Activated CD4-positive, alpha-beta memory T cell treated with anti-CD3 and anti-CD28 coated beads, Interleukin-2, amount 10 ng/mL, durations not matched to agents 7 days and 5 days (primary cell): ENCODE results near the gene PAX2. TPM values are rescaled to one million over a fixed set of nuclear protein-coding genes. Genes with fewer than 3 reads are reported as not detected.

Source experiments
- CTCF ChIA-PET: fragments of 350-600 bp; sonication (Branson Sonifier 250); formaldehyde crosslinking; loops from one replicate; lab custom pipeline; 2021; ENCODE audit warnings: antibody characterized with exemption, inconsistent platforms; lab: Charles Lee
- POLR2A ChIA-PET: fragments of 350-600 bp; sonication (Branson Sonifier 250); formaldehyde crosslinking; loops from one replicate; lab custom pipeline; 2021; ENCODE audit warnings: antibody characterized with exemption; lab: Charles Lee
- DNase-seq: peaks from one replicate; pipeline ENCODE4 v3.0.0-alpha.2; 2020
- H3K27ac Mint-ChIP-seq: one replicate; pipeline ENCODE4 v1.8.0; 2021; ENCODE audit warnings: mild to moderate bottlenecking, mixed read lengths
- H3K27me3 Mint-ChIP-seq: one replicate; pipeline ENCODE4 v1.8.0; 2021; ENCODE audit warnings: mixed read lengths
- H3K36me3 Mint-ChIP-seq: one replicate; pipeline ENCODE4 v1.8.0; 2021; ENCODE audit warnings: low read depth, mixed read lengths
- H3K4me1 Mint-ChIP-seq: one replicate; pipeline ENCODE4 v1.8.0; 2021; ENCODE audit warnings: mixed read lengths
- H3K4me3 Mint-ChIP-seq: one replicate; pipeline ENCODE4 v1.8.0; 2021; ENCODE audit warnings: mild to moderate bottlenecking, mixed read lengths
- H3K9me3 Mint-ChIP-seq: one replicate; pipeline ENCODE4 v1.8.0; 2021; ENCODE audit warnings: mixed read lengths
- total RNA-seq, 2 experiments: library from RNA; stranded (reverse); gene quantifications; one replicate each; pipeline ENCODE4 v1.2.3, GENCODE V29; 2021

PAX2 gene
- total RNA-seq, 2 experiments from 2014 or later, result not detected

- POLR2A ChIA-PET, result no interaction called here
Measured at GRCh38 chr10:100782461-100783244, 37.3 kb downstream of the PAX2 start.

GRCh38 chr10:100784126-100784525 lies 38.7 kb downstream of the PAX2 start:
- Mint-ChIP-seq H3K4me3 (no peak overlapping the region), H3K27ac (no peak overlapping the region), H3K27me3 (peaks cover 40% of the 10 kb centered on the region), H3K4me1 (no peaks in the 10 kb centered on the region), H3K9me3 (no peaks in the 10 kb centered on the region), H3K36me3 (no peaks in the 10 kb centered on the region)
- ChIA-PET CTCF (interaction anchor here (0.6 kb wide), 1 partner anchor 8 kb away, joined by 5 read pairs; no protein-coding TSS in a partner anchor), POLR2A (no interaction called here)
- no peak for DNase-seq

More at GRCh38 chr10:100782461-100783244, 37.3 kb downstream of the PAX2 start:
- no peaks in the 10 kb centered on the region for H3K4me1 Mint-ChIP-seq
- no peak overlapping the region for H3K4me3 Mint-ChIP-seq
- H3K27ac Mint-ChIP-seq, result no peak overlapping the region
- no peak for DNase-seq
- H3K36me3 Mint-ChIP-seq, result no peaks in the 10 kb centered on the region
- no peaks in the 10 kb centered on the region for H3K9me3 Mint-ChIP-seq
- H3K27me3 Mint-ChIP-seq, result peaks cover 37% of the 10 kb centered on the region
- CTCF ChIA-PET, result no interaction called here

DNA sequence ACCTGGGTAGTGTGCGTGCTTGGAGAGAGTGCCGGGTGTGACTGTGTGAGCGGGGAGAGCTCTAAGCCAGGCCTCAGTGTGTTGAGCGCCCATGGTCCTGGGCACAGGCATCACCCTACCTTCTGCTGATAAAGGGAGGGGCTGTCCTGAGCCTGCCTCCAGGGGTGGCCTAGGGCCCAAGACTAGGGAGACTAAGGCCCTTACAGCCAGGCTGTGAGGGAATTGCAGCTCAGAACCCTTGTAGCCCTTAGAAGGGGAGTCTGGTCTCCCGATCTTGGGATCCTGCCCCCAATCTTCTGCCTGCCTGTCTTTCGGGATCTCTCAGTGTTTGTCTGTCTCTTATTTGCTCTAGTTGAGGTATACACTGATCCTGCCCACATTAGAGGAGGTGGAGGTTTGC lies 41.2 kb downstream of the PAX2 start:
- ChIA-PET CTCF (no interaction called here), POLR2A (no interaction called here)
- Mint-ChIP-seq H3K27ac (no peak overlapping the region), H3K36me3 (no peaks in the 10 kb centered on the region), H3K9me3 (no peaks in the 10 kb centered on the region), H3K4me3 (no peak overlapping the region), H3K4me1 (no peaks in the 10 kb centered on the region), H3K27me3 (peaks cover 39% of the 10 kb centered on the region)
- DNase-seq, result no peak

- ChIA-PET CTCF (no interaction called here), POLR2A (no interaction called here)
- peaks cover 44% of the 10 kb centered on the region for H3K27me3 Mint-ChIP-seq
- no peak overlapping the region for H3K27ac Mint-ChIP-seq
- H3K9me3 Mint-ChIP-seq, result no peaks in the 10 kb centered on the region
- DNase-seq, result no peak
- no peaks in the 10 kb centered on the region for H3K4me1 Mint-ChIP-seq
- no peaks in the 10 kb centered on the region for H3K36me3 Mint-ChIP-seq
- H3K4me3 Mint-ChIP-seq, result no peak overlapping the region
Measured at GRCh38 chr10:100788002-100788903, 42.9 kb downstream of the PAX2 start.

DNA sequence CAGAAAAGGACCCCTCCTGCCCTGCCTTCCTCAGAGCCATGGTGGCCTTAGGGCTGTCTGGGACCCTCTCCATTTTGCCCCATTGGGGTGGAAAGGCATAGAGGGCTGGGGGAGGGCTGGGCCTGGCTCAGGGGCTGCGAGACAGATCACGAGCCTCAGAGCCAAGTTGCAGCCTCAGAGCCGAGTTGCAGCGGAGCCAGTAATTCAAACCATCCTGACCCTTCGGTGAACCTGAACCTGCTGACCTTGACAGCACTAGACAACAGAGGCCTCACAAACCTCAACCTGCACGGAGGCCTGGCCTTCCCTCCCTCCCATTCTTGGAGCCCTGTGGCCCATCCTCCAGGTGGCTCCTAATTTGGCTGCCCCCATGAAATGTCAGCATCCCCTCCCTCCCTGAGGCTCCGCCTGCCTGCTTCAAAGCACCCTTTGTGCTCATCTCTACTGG lies 45.4 kb downstream of the PAX2 start:
- Mint-ChIP-seq H3K4me3 (no peak overlapping the region), H3K36me3 (no peaks in the 10 kb centered on the region), H3K9me3 (no peaks in the 10 kb centered on the region), H3K4me1 (no peaks in the 10 kb centered on the region), H3K27ac (no peak overlapping the region), H3K27me3 (peaks cover 48% of the 10 kb centered on the region)
- DNase-seq, result no peak
- CTCF ChIA-PET, result no interaction called here
- POLR2A ChIA-PET, result no interaction called here

DNA sequence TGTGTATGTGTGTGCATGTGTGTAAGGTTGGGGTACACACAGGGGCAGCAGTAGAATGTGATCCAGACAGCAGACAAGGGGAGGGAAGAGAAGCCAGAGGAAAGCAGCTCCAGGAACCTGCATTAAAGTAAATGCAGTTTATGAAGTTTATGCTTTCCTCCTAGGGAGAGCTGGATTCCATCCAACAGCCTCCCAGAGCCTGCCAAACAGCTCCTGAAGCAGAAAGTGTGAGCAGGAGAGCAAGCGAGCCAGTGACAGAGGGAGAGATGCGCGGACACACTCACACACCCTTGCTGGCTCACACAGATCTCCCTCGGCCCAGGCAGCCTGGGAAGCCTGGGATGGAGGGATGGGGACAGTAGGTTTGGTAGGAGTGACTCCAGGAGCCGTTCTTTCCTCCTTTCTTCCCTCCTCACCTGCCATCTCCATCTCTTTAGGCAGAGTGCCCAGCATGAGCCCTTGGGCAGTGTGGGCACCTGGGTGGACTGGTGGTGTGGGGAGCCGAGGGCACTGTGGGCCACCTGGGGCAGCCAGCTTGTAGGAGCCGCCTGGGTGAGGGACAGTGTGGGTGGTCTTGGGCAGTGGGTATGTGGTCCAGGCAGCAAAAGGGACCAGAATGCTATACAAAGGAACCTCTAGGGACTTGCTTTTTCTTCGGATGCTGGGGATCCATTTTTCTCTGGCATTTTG lies 46.1 kb downstream of the PAX2 start:
- CTCF ChIA-PET, result no interaction called here
- no peak overlapping the region for H3K4me3 Mint-ChIP-seq
- H3K27ac Mint-ChIP-seq, result no peak overlapping the region
- DNase-seq, result no peak
- POLR2A ChIA-PET, result no interaction called here
- H3K36me3 Mint-ChIP-seq, result no peaks in the 10 kb centered on the region
- peaks cover 48% of the 10 kb centered on the region for H3K27me3 Mint-ChIP-seq
- H3K9me3 Mint-ChIP-seq, result no peaks in the 10 kb centered on the region
- H3K4me1 Mint-ChIP-seq, result no peaks in the 10 kb centered on the region

DNA sequence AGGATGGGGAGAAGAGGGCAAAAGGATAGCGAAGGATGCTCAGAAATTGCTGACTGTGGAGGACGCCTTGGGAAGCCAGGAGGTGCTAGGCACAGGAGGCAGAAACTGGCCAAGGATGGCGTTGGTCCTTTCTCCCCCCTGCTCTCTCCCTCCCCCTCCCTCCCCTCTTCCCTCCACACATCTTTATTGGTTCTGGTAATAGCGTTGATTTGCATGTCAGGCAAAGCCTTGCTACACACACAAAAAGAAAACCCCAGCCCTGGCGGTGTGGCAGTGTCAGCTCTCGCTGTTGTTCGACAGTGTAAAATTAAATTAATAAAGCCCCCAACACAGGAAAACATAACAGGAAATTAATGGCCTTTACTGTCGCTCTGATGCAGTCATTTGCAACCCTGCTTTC lies 47.2 kb downstream of the PAX2 start:
- ChIA-PET POLR2A (no interaction called here), CTCF (interaction anchor here (0.9 kb wide), 1 partner anchor 9 kb away, joined by 5 read pairs; no protein-coding TSS in a partner anchor)
- Mint-ChIP-seq H3K4me1 (no peaks in the 10 kb centered on the region), H3K4me3 (no peak overlapping the region), H3K36me3 (no peaks in the 10 kb centered on the region), H3K27ac (no peak overlapping the region), H3K27me3 (peaks cover 49% of the 10 kb centered on the region), H3K9me3 (no peaks in the 10 kb centered on the region)
- no peak for DNase-seq

GRCh38 chr10:100793055-100793454 lies 47.7 kb downstream of the PAX2 start:
- H3K27me3 Mint-ChIP-seq, result peaks cover 46% of the 10 kb centered on the region
- no peak overlapping the region for H3K27ac Mint-ChIP-seq
- no peaks in the 10 kb centered on the region for H3K4me1 Mint-ChIP-seq
- ChIA-PET POLR2A (no interaction called here), CTCF (interaction anchor here (0.9 kb wide), 1 partner anchor 9 kb away, joined by 5 read pairs; no protein-coding TSS in a partner anchor)
- H3K36me3 Mint-ChIP-seq, result no peaks in the 10 kb centered on the region
- H3K4me3 Mint-ChIP-seq, result no peak overlapping the region
- DNase-seq, result no peak
- H3K9me3 Mint-ChIP-seq, result no peaks in the 10 kb centered on the region

- H3K36me3 Mint-ChIP-seq, result no peaks in the 10 kb centered on the region
- POLR2A ChIA-PET, result no interaction called here
- DNase-seq, result no peak
- no peak overlapping the region for H3K4me3 Mint-ChIP-seq
- CTCF ChIA-PET, result no interaction called here
- no peaks in the 10 kb centered on the region for H3K9me3 Mint-ChIP-seq
- no peaks in the 10 kb centered on the region for H3K4me1 Mint-ChIP-seq
- H3K27me3 Mint-ChIP-seq, result peaks cover 61% of the 10 kb centered on the region
- no peak overlapping the region for H3K27ac Mint-ChIP-seq
Measured at GRCh38 chr10:100799881-100800280, 54.5 kb downstream of the PAX2 start.

GRCh38 chr10:100800931-100801330 lies 55.5 kb downstream of the PAX2 start:
- DNase-seq, result no peak
- ChIA-PET CTCF (no interaction called here), POLR2A (interaction anchor here (1.3 kb wide), 1 partner anchor 12 kb away, joined by 3 read pairs; no protein-coding TSS in a partner anchor)
- Mint-ChIP-seq H3K27me3 (peaks cover 56% of the 10 kb centered on the region), H3K36me3 (no peaks in the 10 kb centered on the region), H3K4me1 (no peaks in the 10 kb centered on the region), H3K4me3 (no peak overlapping the region), H3K27ac (no peak overlapping the region), H3K9me3 (no peaks in the 10 kb centered on the region)

- POLR2A ChIA-PET, result no interaction called here
- CTCF ChIA-PET, result no interaction called here
- H3K4me3 Mint-ChIP-seq, result no peak overlapping the region
- DNase-seq, result no peak
- H3K9me3 Mint-ChIP-seq, result no peaks in the 10 kb centered on the region
- no peaks in the 10 kb centered on the region for H3K4me1 Mint-ChIP-seq
- H3K27me3 Mint-ChIP-seq, result peaks cover 61% of the 10 kb centered on the region
- no peak overlapping the region for H3K27ac Mint-ChIP-seq
- no peaks in the 10 kb centered on the region for H3K36me3 Mint-ChIP-seq
Measured at GRCh38 chr10:100802196-100802595, 56.8 kb downstream of the PAX2 start.

- H3K36me3 Mint-ChIP-seq, result no peaks in the 10 kb centered on the region
- no peaks in the 10 kb centered on the region for H3K4me1 Mint-ChIP-seq
- H3K27ac Mint-ChIP-seq, result no peak overlapping the region
- DNase-seq, result no peak
- H3K4me3 Mint-ChIP-seq, result no peak overlapping the region
- ChIA-PET POLR2A (no interaction called here), CTCF (interaction anchor here (0.6 kb wide), 1 partner anchor 339 kb away, joined by 3 read pairs; no protein-coding TSS in a partner anchor)
- no peaks in the 10 kb centered on the region for H3K9me3 Mint-ChIP-seq
- H3K27me3 Mint-ChIP-seq, result peaks cover 61% of the 10 kb centered on the region
Measured at GRCh38 chr10:100802607-100803006, 57.2 kb downstream of the PAX2 start.
